ENCODE results near the gene ZFP57.
"Not testable (repeated sequence)": the region's sequence is repeated elsewhere in the genome, so short reads cannot be mapped to it uniquely, and the experiment has no call there.

The ZFP57 gene

GRCh38 chr6:29694637-29695036 lies 13.7 kb upstream of the ZFP57 start:
- no peak for DNase-seq

DNA sequence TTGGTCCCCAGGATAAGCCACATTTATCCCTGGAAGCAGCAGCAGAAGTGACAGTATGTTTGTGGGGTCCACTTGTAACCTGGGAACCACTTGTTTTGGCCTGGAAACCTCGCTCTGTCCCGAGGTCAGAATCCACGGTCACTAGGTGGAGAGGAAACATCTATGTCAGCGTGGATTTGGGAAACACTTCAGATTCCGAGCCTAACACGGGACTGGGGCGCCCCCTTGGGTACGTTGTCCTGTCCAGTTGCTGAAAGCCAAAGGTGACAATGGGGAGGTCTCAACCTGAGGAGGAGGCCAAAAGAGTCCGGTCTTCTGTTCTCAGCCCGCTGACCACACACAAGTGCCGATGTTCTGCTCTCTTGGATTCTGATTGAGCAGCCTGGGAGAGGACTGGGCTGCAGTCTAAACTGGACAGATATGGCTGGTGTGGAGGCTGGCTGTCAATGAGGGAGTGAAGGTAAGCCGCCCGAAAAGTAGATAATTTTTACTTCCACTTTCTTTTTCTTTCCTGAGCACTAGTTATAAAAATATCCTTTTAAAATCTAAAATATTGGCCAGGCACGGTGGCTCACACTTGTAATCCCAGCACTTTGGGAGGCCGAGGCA lies 4.9 kb upstream of the ZFP57 start:
- no peak for DNase-seq

DNA sequence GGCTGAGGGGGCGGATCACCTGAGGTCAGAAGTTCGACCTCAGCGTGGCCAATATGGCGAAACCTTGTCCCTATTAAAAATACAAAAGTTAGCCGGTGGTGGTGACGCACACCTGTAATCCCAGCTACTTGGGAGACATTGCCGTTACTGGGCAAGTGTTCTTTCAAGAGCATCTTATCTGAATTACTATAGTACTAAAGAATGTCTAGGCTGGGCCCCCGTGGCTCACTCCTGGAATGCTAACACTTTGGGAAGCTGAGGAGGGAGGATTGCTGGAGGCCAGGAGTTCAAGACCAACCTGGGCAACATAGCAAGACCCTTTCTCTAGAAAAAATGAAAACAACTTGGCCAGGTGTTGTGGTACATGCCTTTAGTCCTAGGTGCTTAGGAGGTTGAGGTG lies 859 bp upstream of the ZFP57 start:
- no peak for DNase-seq

- no peak for DNase-seq
These were observed 536 bp downstream of the ZFP57 start for GRCh38 chr6:29680416-29680815.

DNA sequence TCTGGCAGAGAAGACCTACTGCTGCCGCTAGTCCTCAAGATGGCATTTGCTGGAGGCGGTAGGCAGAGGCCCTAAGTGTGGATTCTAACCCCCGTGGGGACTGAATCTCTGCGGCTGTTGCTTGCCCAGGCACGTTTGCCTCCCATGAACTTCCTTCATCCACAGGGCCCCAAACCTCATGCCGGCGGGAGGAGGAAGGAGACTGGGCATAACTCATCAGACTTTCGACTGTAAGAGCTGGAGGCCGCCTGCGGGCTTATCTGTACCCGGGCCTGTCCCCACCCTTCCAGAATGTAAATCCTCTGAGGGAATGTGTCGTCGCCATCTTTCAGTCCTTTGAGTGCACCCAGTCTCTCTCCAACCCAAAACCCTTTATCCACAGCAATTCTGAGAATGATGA lies 990 bp downstream of the ZFP57 start:
- DNase-seq, result no peak

DNA sequence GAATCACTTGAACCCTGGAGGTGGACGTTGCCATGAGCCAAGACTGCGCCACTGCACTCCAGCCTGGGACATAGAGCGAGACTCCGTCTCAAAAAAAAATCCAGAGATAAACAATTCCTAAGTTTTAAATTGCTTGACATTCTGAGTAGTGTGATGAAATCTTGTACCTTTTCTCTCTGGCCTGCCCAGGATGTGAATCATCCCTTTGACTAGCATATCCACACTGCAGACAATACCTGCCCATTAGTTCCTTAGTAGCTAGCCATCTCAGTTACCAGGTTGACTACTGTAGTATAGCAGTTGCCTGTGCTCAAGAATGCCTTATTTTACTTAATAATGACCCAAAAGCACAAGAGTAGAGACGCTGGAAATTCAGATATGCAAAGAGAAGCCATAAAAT lies 2.8 kb downstream of the ZFP57 start:
- DNase-seq, result no peak

DNA sequence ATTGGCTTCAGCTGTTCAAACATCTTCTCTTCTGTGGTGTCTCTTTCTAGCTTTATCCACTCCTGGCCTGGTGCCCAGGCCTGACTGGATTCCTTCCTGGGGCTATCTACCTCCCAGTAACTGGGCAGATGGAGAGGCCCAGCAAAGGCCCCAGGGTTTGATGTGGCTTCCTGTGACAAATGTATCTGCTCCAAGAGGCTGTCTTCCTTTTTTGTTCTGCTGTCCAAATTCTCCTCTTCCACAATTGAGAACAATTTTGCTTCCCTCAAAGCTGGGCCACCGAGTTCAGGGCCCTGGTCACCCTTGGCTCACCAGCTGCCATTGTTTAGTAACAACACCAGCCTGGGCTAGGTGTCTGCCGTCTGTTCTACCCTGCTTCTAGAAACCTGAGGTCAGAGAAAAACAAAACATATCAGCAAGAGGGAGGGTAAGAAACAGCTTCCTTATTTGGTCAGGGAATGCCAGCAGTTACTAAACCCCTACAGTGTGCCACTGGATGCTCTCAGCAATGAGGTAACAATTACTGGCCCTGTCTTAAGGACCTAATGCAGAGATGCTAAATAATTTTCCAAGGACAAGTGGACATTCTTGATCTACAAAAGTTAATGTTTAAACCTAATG lies 3.9 kb downstream of the ZFP57 start:
- DNase-seq, result no peak

DNA sequence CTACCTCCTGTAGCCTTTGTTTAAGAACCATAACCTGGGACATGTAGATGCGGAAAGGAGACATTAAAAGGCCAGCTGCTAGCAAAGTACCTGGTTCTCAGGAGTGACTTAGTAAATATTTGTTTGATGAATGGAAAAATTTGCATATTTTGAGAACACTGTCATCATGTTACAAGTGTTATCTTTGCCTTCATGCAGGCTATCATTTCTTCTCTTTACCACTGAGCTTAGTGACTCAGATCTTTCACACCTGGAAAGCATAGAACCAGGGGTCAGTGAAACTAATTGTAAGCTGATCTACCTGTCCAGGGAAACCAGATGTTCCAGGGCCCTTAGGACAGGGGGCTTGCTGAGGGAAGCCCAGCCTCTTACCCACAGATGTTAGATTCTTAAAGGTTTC lies 5.4 kb downstream of the ZFP57 start:
- DNase-seq, result no peak

- no peak for DNase-seq
These were observed 6.9 kb downstream of the ZFP57 start for GRCh38 chr6:29674008-29674407.

GRCh38 chr6:29673161-29673560 lies 7.8 kb downstream of the ZFP57 start:
- DNase-seq, result no peak

GRCh38 chr6:29672116-29672515 lies 8.8 kb downstream of the ZFP57 start:
- not testable (repeated sequence) for DNase-seq

- DNase-seq, result no peak
These were observed 9.9 kb downstream of the ZFP57 start for GRCh38 chr6:29671026-29671425.

DNA sequence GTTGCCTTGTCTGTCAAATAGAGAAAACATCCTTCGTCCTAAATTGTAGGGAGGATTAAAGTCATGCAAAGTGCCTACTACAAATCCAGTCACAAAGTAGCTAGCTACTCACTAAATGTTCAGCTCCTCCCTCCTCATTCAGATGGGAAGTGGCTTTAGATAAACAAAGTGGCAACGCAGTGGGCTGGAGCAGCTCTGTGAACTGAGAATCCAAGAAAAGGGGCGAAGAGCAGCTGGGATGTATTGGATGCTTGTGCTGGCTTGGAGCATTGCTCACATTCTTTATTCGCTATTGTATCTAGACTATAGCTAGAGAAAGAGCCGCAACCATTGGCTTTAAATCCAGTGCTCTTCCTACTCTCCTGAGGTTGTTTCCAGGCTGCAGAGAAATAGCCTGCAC lies 13.8 kb downstream of the ZFP57 start:
- DNase-seq, result no peak

GRCh38 chr6:29666826-29667130 lies 14.2 kb downstream of the ZFP57 start:
- DNase-seq, result no peak

DNA sequence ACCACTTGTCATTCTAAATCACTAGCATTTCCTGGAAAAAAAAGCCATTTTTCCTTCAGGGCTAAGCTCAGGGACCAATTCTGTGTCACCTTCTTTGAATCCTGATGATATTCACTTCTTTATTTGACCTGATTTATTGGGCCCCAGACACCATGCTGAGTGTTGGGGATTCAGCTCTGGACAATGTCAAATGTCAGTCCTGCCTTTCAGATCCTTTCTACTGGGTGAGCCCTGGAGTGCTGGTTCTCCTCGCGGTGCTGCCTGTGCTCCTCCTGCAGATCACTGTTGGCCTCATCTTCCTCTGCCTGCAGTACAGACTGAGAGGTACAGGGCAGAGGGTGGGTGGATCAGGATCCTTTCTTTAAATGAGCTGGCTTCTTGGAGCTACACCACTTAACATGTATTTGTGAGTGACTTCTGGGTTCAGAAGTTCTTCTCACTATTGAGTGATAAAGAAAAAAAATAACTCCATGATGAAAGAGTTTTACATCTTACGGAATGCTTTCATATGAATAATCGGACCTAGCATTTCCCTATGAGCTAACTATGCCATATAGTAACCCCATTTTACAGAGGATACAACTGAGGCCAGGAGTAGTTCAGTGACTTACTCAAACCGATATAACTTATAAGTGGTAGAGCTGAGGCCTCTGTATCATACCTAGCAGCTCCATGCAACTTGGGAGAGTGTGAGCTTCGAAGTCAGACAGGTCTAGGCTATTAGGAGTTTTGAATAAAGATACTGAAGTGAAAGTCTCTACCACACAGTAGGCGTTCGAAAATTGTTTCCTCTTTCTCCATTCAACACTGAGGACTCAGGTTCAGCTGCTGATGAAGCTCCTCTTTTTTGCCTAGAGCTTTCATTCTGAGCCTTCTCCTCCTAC lies 14.8 kb downstream of the ZFP57 start:
- DNase-seq, result no peak

DNA sequence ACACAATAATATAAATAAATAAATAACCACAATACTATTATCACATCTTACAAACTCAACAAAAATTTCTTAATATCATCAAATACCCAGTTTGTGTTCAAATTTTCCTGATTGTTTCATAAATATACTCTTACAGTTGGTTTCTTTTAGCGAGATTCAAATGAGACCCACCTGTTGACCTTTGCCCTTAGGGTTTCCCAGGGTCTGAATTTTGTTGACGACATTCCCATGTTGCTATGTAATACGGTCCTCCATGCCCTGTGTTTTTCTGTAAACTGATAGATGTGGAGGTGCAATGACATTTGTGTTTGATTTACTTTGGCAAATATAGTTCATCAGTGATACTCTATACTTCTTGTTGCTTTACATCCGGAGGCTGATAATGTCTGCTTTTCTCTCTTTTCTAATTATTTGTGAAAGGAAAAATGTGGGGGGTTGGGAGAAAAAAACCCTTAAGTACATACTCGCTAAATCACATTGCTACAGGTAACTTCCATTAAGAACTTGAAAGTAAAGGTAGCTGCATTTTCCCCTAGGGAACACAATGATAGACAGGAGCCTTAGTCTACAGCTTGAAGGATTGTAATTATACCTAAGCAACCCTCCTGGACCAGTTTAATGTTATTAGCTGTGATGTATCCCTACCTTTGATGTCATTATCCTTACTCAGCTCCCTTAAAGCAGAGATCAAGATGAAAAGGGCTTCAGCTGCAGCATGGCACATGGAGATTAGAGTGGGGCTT lies 17.5 kb downstream of the ZFP57 start:
- no peak for DNase-seq

DNA sequence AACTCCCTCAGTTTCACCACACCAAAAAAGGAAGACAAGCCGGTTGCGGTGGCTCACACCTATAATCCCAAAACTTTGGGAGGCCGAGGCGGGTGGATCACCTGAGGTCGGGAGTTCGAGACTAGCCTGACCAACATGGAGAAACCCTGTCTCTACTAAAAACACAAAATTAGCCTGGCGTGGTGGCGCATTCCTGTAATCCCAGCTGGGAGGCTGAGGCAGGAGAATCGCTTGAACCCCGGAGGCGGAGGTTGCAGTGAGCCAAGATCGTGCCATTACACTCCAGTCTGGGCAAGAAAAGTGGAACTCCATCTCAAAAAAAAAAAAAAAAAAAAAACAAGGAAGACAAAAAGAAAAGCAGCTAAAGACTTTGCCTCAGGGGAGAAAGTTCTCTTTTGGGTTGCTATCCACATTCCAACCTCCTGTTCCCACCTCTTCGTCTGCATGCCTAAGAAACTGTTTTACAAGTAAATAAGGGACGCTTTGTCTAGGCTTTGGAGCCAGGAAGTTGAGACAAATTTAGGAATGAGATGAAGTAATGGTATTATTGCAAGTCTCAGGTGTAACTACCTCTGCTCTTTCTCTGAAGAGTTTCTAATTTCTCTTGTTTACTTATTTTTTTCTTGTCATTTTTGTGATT lies 19.3 kb downstream of the ZFP57 start:
- DNase-seq, result not testable (repeated sequence)

DNA sequence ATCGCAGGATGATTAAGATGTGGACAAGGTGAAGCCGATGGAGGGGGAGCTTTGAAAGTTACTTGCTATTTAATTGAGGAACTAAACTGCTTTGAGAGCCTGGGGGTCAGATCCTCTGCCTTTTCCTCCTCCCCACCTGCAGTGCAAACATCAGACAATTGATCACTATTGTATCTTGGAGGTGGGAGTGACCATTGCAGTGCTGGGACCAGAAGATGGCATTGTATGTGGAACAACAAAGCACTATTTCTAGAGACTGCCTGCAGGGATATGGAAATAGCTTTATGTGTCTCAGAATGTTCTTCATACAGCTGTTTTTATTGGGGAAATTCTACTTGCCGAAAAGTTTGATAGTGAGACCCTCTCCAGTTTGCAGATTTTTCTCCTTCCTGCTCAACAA lies 19.9 kb downstream of the ZFP57 start:
- no peak for DNase-seq

DNA sequence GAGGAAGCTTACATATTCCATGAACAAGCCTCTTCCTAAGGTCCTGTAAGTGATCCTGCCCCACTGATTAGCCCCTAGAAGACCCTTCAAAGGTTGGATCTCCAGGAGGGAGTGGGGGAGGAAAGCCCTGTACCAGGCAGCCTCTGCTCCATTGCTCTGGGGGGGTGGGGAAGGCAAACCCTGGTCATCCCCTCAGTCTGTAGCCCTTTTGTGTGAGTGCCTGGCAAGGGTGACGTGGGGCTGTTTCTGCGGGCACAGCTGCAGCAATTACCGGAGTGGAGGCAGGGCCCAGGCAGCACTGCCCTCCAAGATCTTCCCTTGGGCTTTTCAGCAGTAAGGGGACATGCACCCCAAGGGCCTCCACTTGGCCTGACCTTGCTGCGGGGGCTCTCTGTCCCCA lies 24.2 kb downstream of the ZFP57 start, which contains the start of gene MOG:
TSS of gene MOG (plus strand) at position 295 of the 400 bp plus-strand sequence. CDS start 118 bp downstream, outside the sequence.
- DNase-seq, result no peak

- no peak for DNase-seq
These were observed 24.8 kb downstream of the ZFP57 start for GRCh38 chr6:29656157-29656556.

DNA sequence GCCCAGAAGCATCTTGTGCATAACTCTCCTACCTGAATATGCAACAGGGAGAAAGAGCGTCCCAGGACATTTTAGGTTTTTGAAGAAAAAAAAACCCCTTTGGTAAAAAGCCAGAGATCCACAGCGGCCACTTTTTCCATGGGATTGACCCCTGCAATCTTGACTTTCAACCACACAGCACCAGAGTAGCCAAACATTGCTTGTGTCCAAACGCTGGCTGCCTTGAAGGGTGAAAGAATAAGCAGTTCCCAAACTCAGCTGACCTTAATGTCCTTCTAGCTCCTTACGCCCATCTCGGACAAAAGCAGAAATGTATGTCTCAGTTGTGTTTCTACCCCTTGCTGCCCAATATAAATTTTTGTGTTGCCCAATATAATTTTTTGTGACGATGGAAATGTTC lies 25.3 kb downstream of the ZFP57 start:
- no peak for DNase-seq

GRCh38 chr6:29653452-29654038 lies 27.4 kb downstream of the ZFP57 start:
- DNase-seq, result peak; percentile 46

- no peak for DNase-seq
These were observed 28.8 kb downstream of the ZFP57 start for GRCh38 chr6:29652198-29652584.

Data from stimulated activated CD4-positive, alpha-beta T cell treated with anti-CD3 and anti-CD28 coated beads, Interleukin-15, amount 100 ng/mL, for 24 hours (primary cell).